Endothelial cell of umbilical vein (primary cell): ENCODE data around the gene GRIN3B. TPM values are rescaled to one million over a fixed set of nuclear protein-coding genes. Genes with fewer than 3 reads are reported as not detected.

Source experiments
- BruUV-seq: library from RNA; stranded (reverse); fragments of 400-500 nt; replicated peaks from 2 replicates; lab custom pipeline; 2021; lab: Mats Ljungman, UMichigan
- CTCF ChIA-PET: fragments of 300-600, 350-600 bp; sonication (Branson Sonifier 250); formaldehyde crosslinking; loops from one replicate; lab custom pipeline; 2021; ENCODE audit warnings: antibody characterized with exemption, inconsistent platforms; lab: Charles Lee
- POLR2A ChIA-PET: fragments of 300-600, 350-600 bp; sonication (Branson Sonifier 250); formaldehyde crosslinking; loops from one replicate; lab custom pipeline; 2021; ENCODE audit warnings: antibody characterized with exemption, inconsistent platforms; lab: Charles Lee
- DNase-seq: peaks from one replicate; pipeline ENCODE4 v3.0.0-alpha.2; 2011; ENCODE audit warnings: low read depth, low spot score
- FAIRE-seq: peaks from 2 replicates; lab custom pipeline; 2011; peaks lifted over from hg19 to GRCh38; lab: Jason Lieb, UNC
- H2AFZ ChIP-seq: 2 replicates; pipeline ENCODE4 v1.6.0; 2012; ENCODE audit warnings: low read depth, low read length, control low read depth, inconsistent platforms
- H3K27ac ChIP-seq: 2 replicates; pipeline ENCODE4 v1.5.1; 2011; ENCODE audit warnings: low read depth, mild to moderate bottlenecking, control low read depth, low read length, moderate library complexity; ENCODE audit not compliant: insufficient read depth
- H3K27me3 ChIP-seq, 2 experiments: 2 replicates each; pipeline versions ENCODE4 v1.6.0 to v1.6.1; 2011; ENCODE audit warnings: low read length in 2 of 2, mixed read lengths in 1 of 2; ENCODE audit not compliant: control insufficient read depth in 2 of 2, insufficient read depth in 2 of 2
- H3K36me3 ChIP-seq, 2 experiments: 2 replicates in 1 of 2; 3 replicates in 1 of 2; pipeline ENCODE4 v1.5.1; 2011; ENCODE audit warnings: low read length in 2 of 2, mild to moderate bottlenecking in 1 of 2, moderate library complexity in 1 of 2; ENCODE audit not compliant: control insufficient read depth in 2 of 2, insufficient read depth in 2 of 2; ENCODE audit errors: extremely low read depth in 1 of 2
- H3K4me1 ChIP-seq: 3 replicates; pipeline ENCODE4 v1.5.1; 2011; ENCODE audit warnings: mild to moderate bottlenecking, low read length; ENCODE audit not compliant: control insufficient read depth, insufficient read depth; ENCODE audit errors: extremely low read depth
- H3K4me2 ChIP-seq: 2 replicates; pipeline ENCODE4 v1.6.1; 2011; ENCODE audit warnings: low read length, control low read depth, mixed read lengths; ENCODE audit not compliant: insufficient read depth
- H3K4me3 ChIP-seq, 3 experiments: fragments of 200-600 bp in 1 of 3; sonication (generic), shearing (Covaris generic) in 1 of 3; replicated peaks in 1 of 3; 2 replicates each; pipeline ENCODE4 v1.5.1; 2011 to 2016; ENCODE audit warnings: control low read depth in 3 of 3, low read length in 3 of 3, mild to moderate bottlenecking in 2 of 3, inconsistent platforms in 1 of 3, low read depth in 1 of 3, moderate library complexity in 1 of 3; ENCODE audit not compliant: insufficient read depth in 1 of 3
- H3K79me2 ChIP-seq: 2 replicates; pipeline ENCODE4 v1.6.0; 2012; ENCODE audit warnings: low read length, inconsistent platforms; ENCODE audit not compliant: control insufficient read depth, insufficient read depth
- H3K9ac ChIP-seq: replicated peaks from 2 replicates; pipeline ENCODE3; 2011; ENCODE audit warnings: low read length, control low read depth; ENCODE audit not compliant: insufficient read depth; ENCODE audit errors: extremely low read depth
- H3K9me1 ChIP-seq: replicated peaks from 3 replicates; pipeline ENCODE4 v1.6.0; 2011; ENCODE audit warnings: mild to moderate bottlenecking, low read length; ENCODE audit not compliant: control insufficient read depth, insufficient read depth; ENCODE audit errors: extremely low read depth
- H3K9me3 ChIP-seq: replicated peaks from 2 replicates; pipeline ENCODE4 v1.5.1; 2012; ENCODE audit warnings: low read length, inconsistent platforms; ENCODE audit not compliant: control insufficient read depth, insufficient read depth
- H4K20me1 ChIP-seq: replicated peaks from 2 replicates; pipeline ENCODE3; 2011; ENCODE audit warnings: mild to moderate bottlenecking, low read length; ENCODE audit not compliant: control insufficient read depth, insufficient read depth; ENCODE audit errors: extremely low read depth
- CTCF ChIP-seq, 2 donors: IDR thresholded peaks; 1 replicate in 1 of 2; 2 replicates in 1 of 2; pipeline ENCODE4 v1.5.1; 2011; ENCODE audit warnings: low read length in 2 of 2, mild to moderate bottlenecking in 2 of 2, moderate library complexity in 2 of 2, control low read depth in 1 of 2, inconsistent platforms in 1 of 2, low read depth in 1 of 2; ENCODE audit not compliant: insufficient read depth in 1 of 2; ENCODE audit errors: extremely low read depth in 1 of 2
- EZH2 ChIP-seq: IDR thresholded peaks from 2 replicates; pipeline ENCODE4 v1.6.1; 2012; ENCODE audit warnings: borderline replicate concordance, low read depth, mild to moderate bottlenecking, moderate library complexity, low read length, inconsistent platforms; ENCODE audit not compliant: severe bottlenecking
- FOS ChIP-seq: IDR thresholded peaks from 2 replicates; pipeline ENCODE4 v1.6.1; 2011; ENCODE audit warnings: mild to moderate bottlenecking, low read length, moderate library complexity, borderline replicate concordance; ENCODE audit not compliant: insufficient read depth
- GATA2 ChIP-seq: IDR thresholded peaks from 2 replicates; pipeline ENCODE4 v1.7.0; 2011; ENCODE audit warnings: low read depth, mild to moderate bottlenecking, moderate library complexity, mixed read lengths, low read length; ENCODE audit not compliant: insufficient read length, insufficient read depth
- JUN ChIP-seq: IDR thresholded peaks from 2 replicates; pipeline ENCODE4 v1.6.1; 2011; ENCODE audit warnings: borderline replicate concordance, low read depth; ENCODE audit not compliant: insufficient read length, insufficient read depth
- MAX ChIP-seq: IDR thresholded peaks from 2 replicates; pipeline ENCODE4 v1.6.1; 2011; ENCODE audit not compliant: insufficient read depth, insufficient read length
- MYC ChIP-seq: IDR thresholded peaks from one replicate; pipeline ENCODE4 v1.6.1; 2011; ENCODE audit warnings: mild to moderate bottlenecking, low read depth, low read length
- POLR2A ChIP-seq: IDR thresholded peaks from 2 replicates; pipeline ENCODE4 v1.6.1; 2012; ENCODE audit warnings: low read depth, mild to moderate bottlenecking, control low read depth, low read length
- POLR2AphosphoS5 ChIP-seq: IDR thresholded peaks from 2 replicates; pipeline ENCODE4 v1.6.1; 2012; ENCODE audit warnings: low read depth, mild to moderate bottlenecking, control low read depth, low read length, moderate library complexity; ENCODE audit not compliant: insufficient read depth
- dilution Hi-C: fragments of 300-500 bp; cut with MboI; formaldehyde crosslinking; loops from one replicate; pipeline ENCODE4 v1.15.0; 2019; ENCODE audit warnings: low sequenced_read_pairs; ENCODE audit not compliant: extremely low pct_ligation_motif_present
- intact Hi-C: fragments of 100-400 bp; cut with micrococcal nuclease; formaldehyde crosslinking; loops from one replicate; pipeline ENCODE4 v1.10.0; 2022
- polyA plus RNA-seq, 4 experiments: library from polyadenylated mRNA; depleted of rRNA in 3 of 4; stranded (reverse) in 3 of 4; unstranded in 1 of 4; fragments of >200 nt; gene quantifications; 2 replicates each; pipeline versions ENCODE4 v1.2.1 to v1.2.3, GENCODE V29; 2011 to 2012; ENCODE audit warnings: missing spikeins in 1 of 4
- total RNA-seq: library from RNA; stranded (reverse); gene quantifications from 2 replicates; pipeline ENCODE4 v1.2.3, GENCODE V29; 2021

Gene GRIN3B
- total and polyA plus RNA-seq, 2 donors (not counting 3 experiments of a cell fraction or from before 2014, with no cell fraction given), result 0.43 to 0.82 TPM

- POLR2A ChIA-PET, result no interaction called here
- Histone ChIP-seq H3K4me1 (no peaks in the 10 kb centered on the region), H3K9ac (no peak overlapping the region), H4K20me1 (no peaks in the 10 kb centered on the region), H3K27ac (no peak overlapping the region), H3K27me3 (no peaks in the 10 kb centered on the region), H2AFZ (no peak overlapping the region), H3K79me2 (no peaks in the 10 kb centered on the region), H3K4me2 (no peak overlapping the region), H3K36me3 (peaks cover 0 to 6% of the 10 kb centered on the region in 2 experiments), H3K4me3 (no peak overlapping the region), H3K9me3 (no peaks in the 10 kb centered on the region), H3K9me1 (no peaks in the 10 kb centered on the region)
- no peak for TF ChIP-seq JUN
- TF ChIP-seq GATA2, result no peak
- TF ChIP-seq POLR2A, result no peak
- TF ChIP-seq POLR2AphosphoS5, result no peak
- TF ChIP-seq MYC, result no peak
- TF ChIP-seq EZH2, result no peak
- TF ChIP-seq FOS, result no peak
- TF ChIP-seq CTCF (IDR thresholded peaks at IDR 0.05; ENCODE audit: extremely low read depth in 1 of 2, insufficient read depth in 1 of 2, low read depth in 1 of 2, low read length in 2 of 2), result no peak
- no peak for TF ChIP-seq MAX
- FAIRE-seq, result no peak
- CTCF ChIA-PET, result interaction anchor here (0.7 kb wide), 1 partner anchor 12 kb away, joined by 3 read pairs; no protein-coding TSS in a partner anchor
- no peak for DNase-seq
- dilution Hi-C loops (no loop called here), intact Hi-C loops (no loop called here)
- no TSS peak for BruUV-seq
These were observed 27.9 kb upstream of the GRIN3B start for GRCh38 chr19:972281-972680.
